OCI-LY3 (cell line): Measurements from ENCODE around the gene COL16A1.

Experiments
- CTCF ChIP-seq: fragments of 200-600, 300-600 bp; sonication (generic); IDR thresholded peaks from 2 replicates; pipeline ENCODE4 v1.5.1; 2014; ENCODE audit warnings: antibody characterized with exemption, low read length, low read depth
- EZH2phosphoT487 ChIP-seq: fragments of 200-600 bp; shearing (Covaris generic); IDR thresholded peaks from 2 replicates; pipeline ENCODE4 v1.6.1; 2018; ENCODE audit warnings: antibody characterized with exemption, mixed run types, low read depth

DNA sequence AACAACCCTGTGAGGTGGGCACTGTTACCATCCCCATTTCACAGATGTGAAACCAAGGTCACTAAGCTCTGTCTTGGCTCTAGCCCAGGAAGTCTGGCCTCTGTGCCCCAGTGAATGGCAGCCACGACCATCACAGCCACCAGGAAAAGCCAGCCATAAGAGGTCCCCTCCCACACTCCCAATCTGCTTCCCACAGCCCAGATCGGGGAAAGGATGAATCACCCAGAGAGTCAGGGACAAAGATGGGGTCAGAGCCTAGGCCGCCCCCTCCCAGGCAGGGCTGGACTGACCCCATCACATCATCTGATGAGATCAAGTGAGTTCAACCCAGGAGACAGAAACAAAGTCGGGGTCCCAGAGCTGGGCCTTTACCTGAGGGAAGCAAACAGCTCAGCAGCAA, 22.9 kb upstream of the COL16A1 start:
- TF ChIP-seq CTCF (no peak), EZH2phosphoT487 (no peak)
